A673 (cell line): ENCODE results near the gene NCKAP5.

Experiments used
- EZH2 ChIP-seq: fragments of 200-600 bp; sonication (generic); IDR thresholded peaks from 2 replicates; pipeline ENCODE4 v1.6.1; 2017; ENCODE audit warnings: borderline replicate concordance, low read depth, mild to moderate bottlenecking, mixed read lengths, antibody characterized with exemption, low read length; ENCODE audit not compliant: poor library complexity, severe bottlenecking
- TF ChIP-seq, protein P1 (sequence below): fragments of 300-800, 200-600 bp; sonication (generic); conservative IDR thresholded peaks from 2 replicates; pipeline ENCODE4 v1.5.1; 2017; ENCODE audit warnings: low read depth, mild to moderate bottlenecking, antibody characterized with exemption, low read length, moderate library complexity, mixed read lengths

DNA sequence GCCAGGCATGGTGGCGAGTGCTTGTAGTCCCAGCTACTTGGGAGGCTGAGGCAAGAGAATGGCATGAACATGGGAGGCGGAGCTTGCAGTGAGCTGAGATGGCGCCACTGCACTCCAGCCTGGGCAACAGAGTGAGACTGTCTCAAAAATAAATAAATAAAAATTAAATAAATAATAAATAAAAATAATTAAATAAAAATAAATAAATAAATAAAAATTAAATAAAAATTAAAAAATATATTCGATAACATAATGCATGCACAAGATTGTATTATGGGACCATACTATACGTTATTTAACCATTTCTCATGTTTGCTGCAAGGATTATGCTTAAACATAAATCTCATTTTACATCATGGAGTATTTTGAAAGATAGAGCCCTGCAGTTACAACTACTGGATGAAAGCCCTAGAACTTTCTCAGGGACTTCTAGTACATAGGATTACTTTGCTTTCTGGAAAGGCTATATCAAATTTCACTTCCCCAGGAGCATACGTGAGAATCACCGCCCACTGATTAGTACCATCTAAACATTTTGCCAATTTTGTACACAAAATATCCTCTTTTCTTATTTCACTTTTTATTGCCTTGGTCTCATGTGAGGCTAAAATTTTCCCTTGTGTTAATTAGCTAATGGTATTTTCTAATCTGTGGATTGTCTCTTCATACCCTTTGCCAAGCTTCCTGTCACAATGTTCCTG, 664.0 kb downstream of the NCKAP5 start:
- TF ChIP-seq, protein P1, sequence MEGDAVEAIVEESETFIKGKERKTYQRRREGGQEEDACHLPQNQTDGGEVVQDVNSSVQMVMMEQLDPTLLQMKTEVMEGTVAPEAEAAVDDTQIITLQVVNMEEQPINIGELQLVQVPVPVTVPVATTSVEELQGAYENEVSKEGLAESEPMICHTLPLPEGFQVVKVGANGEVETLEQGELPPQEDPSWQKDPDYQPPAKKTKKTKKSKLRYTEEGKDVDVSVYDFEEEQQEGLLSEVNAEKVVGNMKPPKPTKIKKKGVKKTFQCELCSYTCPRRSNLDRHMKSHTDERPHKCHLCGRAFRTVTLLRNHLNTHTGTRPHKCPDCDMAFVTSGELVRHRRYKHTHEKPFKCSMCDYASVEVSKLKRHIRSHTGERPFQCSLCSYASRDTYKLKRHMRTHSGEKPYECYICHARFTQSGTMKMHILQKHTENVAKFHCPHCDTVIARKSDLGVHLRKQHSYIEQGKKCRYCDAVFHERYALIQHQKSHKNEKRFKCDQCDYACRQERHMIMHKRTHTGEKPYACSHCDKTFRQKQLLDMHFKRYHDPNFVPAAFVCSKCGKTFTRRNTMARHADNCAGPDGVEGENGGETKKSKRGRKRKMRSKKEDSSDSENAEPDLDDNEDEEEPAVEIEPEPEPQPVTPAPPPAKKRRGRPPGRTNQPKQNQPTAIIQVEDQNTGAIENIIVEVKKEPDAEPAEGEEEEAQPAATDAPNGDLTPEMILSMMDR = no peak
- TF ChIP-seq EZH2 = no peak
